ENCODE data around the gene HSPH1.

The HSPH1 gene

DNA sequence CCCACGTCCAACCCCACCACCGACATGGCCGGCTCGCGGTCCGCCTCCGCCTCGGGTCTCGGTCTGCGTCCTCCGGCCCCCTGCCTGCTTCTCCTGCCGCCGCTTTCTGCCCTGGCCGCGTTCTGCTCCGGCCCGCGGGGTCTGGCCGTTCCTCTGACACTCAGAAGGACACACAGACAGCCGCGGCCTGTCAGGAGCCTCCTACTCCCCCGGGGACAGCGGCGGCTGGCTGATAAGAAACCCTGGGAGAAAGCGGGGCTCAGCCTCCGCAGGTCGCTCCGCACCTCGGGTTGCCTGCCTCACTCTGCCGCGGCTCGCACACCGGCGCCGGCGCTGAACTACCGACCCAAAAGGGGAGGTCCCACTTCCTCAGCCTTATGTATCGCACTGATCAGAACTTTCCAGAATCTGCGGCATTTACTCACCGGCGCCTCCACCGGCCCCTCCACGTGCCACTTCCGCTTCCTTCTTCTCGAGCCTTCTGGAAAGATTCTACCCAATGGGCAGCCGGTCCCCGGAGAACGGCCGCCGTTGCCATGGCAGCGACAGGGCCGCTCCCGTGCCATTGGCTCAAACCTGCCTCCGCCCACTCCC lies at the start of gene HSPH1:
Gene HSPH1 (minus strand): TSS at position 348 of the 594 bp plus-strand sequence. CDS start 322 bp downstream, at position 26.
- H3K4me3 ChIP-seq (ENCODE audit: low read length) = peak within 1 kb of the TSS; percentile 93
- H3K36me3 ChIP-seq (ENCODE audit: control insufficient read depth, insufficient read depth, low read length) = no peaks in the 10 kb centered on the region
- peak; percentile 79 for DNase-seq (ENCODE audit: low read depth, low spot score)
- H3K9me3 ChIP-seq (ENCODE audit: control insufficient read depth, insufficient read depth, low read length) = no peaks in the 10 kb centered on the region
- H3K4me1 ChIP-seq (ENCODE audit: control insufficient read depth, insufficient read depth, low read length) = no peaks in the 10 kb centered on the region; the same call in 1 of the 2 replicates
- WGBS (ENCODE audit: insufficient coverage, insufficient read length) = no CpG with 5 or more reads among the region's 54 CpGs
- H3K27ac ChIP-seq (ENCODE audit: low read length) = no peak within 1 kb of the TSS
- H3K27me3 ChIP-seq (ENCODE audit: control insufficient read depth, insufficient read depth, low read length) = no peaks in the 10 kb centered on the region

DNA sequence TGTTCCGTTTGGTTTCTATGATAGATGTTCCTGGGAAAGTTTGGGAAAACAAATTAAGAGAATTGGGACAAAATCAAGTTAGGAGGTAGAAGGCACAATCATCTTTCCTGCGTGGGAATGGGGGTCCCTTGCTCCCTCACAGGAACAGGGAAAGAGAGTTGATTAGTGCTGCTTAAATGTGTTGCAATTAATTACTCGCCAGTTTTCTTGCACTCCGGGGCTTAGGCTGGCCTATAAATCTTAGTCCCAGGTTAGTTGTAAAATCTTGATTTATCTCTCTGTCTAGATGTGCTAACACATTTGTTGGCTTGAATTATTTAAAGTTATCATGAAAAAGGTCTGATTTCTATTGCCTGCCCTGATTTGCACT lies 48.1 kb upstream of the HSPH1 start:
- Histone ChIP-seq H3K4me1 (ENCODE audit: control insufficient read depth, insufficient read depth, low read length) (no peaks in the 10 kb centered on the region; the same call in 1 of the 2 replicates), H3K27me3 (ENCODE audit: control insufficient read depth, insufficient read depth, low read length) (no peaks in the 10 kb centered on the region), H3K27ac (ENCODE audit: low read length) (no peak overlapping the region), H3K36me3 (ENCODE audit: control insufficient read depth, insufficient read depth, low read length) (no peaks in the 10 kb centered on the region), H3K4me3 (ENCODE audit: low read length) (no peak overlapping the region), H3K9me3 (ENCODE audit: control insufficient read depth, insufficient read depth, low read length) (no peaks in the 10 kb centered on the region)
- no CpG with 5 or more reads among the region's 4 CpGs for WGBS (ENCODE audit: insufficient coverage, insufficient read length)
- DNase-seq (ENCODE audit: low read depth, low spot score) = no peak

DNA sequence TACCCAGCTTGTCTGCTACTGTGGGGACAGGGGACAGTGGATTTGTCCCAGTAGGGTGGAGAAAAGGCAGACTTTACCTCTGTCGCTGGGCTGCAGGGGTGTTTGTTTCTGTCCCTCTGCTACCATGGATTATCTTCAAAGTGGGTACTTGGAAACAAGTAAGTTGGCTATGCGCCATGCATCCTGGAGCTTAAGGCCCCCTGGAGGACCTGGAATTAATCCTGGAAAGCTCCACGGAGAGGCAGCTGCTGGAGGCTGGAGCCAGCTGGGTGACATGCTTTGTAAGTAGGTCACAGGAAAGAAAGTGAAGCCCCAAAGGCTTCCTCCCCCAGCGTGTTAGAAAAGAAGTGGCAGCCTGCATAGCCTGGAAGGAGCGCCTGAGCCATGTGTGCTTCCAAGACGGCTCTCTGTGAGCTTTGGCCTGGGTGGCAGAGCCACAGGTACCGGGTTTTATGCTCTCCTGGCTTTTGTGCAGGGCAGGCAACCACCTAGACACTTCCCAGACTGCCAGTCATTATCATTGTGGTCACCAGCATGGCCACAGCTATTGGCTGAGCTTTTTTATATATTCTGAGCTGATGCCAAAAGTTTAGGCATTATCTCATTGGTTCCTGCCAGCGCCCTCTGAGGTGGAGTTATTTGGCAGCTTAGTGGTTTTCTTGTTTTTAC lies 47.6 kb upstream of the HSPH1 start:
- Histone ChIP-seq H3K4me3 (ENCODE audit: low read length) (no peak overlapping the region), H3K36me3 (ENCODE audit: control insufficient read depth, insufficient read depth, low read length) (no peaks in the 10 kb centered on the region), H3K9me3 (ENCODE audit: control insufficient read depth, insufficient read depth, low read length) (no peaks in the 10 kb centered on the region), H3K27me3 (ENCODE audit: control insufficient read depth, insufficient read depth, low read length) (no peaks in the 10 kb centered on the region), H3K27ac (ENCODE audit: low read length) (no peak overlapping the region), H3K4me1 (ENCODE audit: control insufficient read depth, insufficient read depth, low read length) (no peaks in the 10 kb centered on the region; the same call in 1 of the 2 replicates)
- no CpG with 5 or more reads among the region's 8 CpGs for WGBS (ENCODE audit: insufficient coverage, insufficient read length)
- DNase-seq (ENCODE audit: low read depth, low spot score) = no peak

DNA sequence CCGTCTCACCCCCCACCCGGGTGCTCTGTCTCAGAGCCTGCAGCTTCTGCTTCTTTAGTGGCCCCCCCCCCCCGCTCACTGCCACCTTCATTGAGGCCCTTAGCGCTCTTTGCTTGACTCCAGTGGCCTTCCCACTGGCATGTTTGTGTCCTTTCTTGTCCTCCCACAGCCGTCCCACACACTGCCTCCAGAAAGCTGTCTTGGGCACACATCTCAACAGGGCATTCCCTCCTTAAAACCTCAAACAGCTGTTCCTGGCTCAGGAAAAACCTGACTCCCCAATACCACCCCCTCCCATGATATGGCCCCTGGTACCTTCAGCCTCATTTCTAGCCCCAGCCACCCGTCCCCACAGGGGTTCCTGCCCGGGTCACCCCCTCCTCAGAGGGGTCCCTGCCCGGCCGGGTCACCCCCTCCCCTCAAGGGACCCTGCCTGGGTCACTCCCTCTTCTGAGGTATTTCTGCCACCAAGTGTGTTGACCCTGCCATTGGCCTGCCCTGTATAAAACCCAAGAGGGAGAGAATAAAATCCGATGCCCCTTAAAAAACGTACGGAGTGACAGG lies 46.9 kb upstream of the HSPH1 start:
- Histone ChIP-seq H3K36me3 (ENCODE audit: control insufficient read depth, insufficient read depth, low read length) (no peaks in the 10 kb centered on the region), H3K4me3 (ENCODE audit: low read length) (no peak overlapping the region), H3K27ac (ENCODE audit: low read length) (no peak overlapping the region), H3K4me1 (ENCODE audit: control insufficient read depth, insufficient read depth, low read length) (no peaks in the 10 kb centered on the region), H3K9me3 (ENCODE audit: control insufficient read depth, insufficient read depth, low read length) (no peaks in the 10 kb centered on the region), H3K27me3 (ENCODE audit: control insufficient read depth, insufficient read depth, low read length) (no peaks in the 10 kb centered on the region)
- no CpG with 5 or more reads among the region's 12 CpGs for WGBS (ENCODE audit: insufficient coverage, insufficient read length)
- no peak for DNase-seq (ENCODE audit: low read depth, low spot score)

DNA sequence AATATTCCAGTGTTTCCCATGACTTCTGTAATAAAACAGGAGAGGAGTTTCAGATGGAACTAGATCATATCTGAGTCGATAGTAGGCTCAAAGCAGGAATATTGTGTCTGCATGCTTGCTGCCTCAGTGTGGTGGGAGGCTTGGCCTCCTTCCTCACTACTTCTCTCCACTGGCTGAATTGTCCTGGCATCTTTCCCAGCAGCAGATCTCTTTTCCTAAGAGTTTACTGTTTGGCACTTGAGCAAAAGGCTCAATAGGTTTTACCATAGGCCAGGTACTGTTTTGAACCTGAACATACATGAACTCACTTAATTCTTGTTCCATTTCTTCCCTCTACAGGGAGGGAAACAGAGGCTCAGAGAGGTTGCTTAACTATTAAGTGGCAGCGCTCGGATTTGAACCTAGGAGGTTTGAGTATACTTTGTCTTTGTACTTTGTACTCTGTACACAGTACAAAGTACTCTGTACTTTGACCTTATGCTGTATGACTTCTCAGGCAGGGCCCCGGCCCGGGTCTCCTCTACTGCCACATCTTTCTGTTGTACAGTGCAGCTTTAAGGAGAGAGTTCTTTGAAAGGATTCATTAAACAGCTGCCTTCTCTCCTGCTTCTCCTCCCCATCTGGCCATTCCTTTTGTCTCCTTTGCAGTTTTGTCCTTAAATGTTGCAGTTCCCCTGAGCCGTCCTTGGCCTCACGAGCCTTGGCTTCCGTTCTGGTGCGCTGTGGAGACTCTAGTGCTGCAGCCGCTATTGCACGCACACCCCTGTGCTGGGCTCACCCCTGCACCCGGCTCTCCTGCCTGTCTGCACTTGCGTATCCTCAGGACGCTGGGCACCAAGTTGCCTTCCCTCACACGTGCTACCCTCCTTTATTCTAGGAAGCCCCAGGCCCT lies 46.2 kb upstream of the HSPH1 start:
- Histone ChIP-seq H3K27me3 (ENCODE audit: control insufficient read depth, insufficient read depth, low read length) (no peaks in the 10 kb centered on the region), H3K4me1 (ENCODE audit: control insufficient read depth, insufficient read depth, low read length) (no peaks in the 10 kb centered on the region), H3K9me3 (ENCODE audit: control insufficient read depth, insufficient read depth, low read length) (no peaks in the 10 kb centered on the region), H3K4me3 (ENCODE audit: low read length) (no peak overlapping the region), H3K27ac (ENCODE audit: low read length) (no peak overlapping the region), H3K36me3 (ENCODE audit: control insufficient read depth, insufficient read depth, low read length) (no peaks in the 10 kb centered on the region)
- WGBS (ENCODE audit: insufficient coverage, insufficient read length) = no CpG with 5 or more reads among the region's 15 CpGs
- DNase-seq (ENCODE audit: low read depth, low spot score) = no peak

DNA sequence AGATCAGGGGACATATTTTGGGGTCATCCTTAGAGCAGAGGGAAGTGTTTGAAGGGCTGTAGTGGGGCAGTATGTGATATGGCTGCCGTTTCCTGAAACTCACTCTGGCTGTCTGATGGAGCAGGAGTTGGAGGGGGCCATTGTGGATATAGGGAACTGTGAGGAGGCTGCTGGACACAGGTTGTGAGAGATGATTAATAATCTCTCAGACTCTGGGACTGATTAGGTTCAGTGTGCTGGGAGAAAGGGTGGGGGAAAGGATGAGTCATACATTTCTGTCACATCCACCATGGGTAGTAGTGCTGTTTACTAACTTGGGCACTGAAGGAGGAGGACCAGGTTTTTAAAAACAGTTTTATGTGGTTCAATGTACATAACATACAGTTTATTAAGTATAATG lies 42.9 kb upstream of the HSPH1 start:
- DNase-seq (ENCODE audit: low read depth, low spot score) = no peak
- WGBS (ENCODE audit: insufficient coverage, insufficient read length) = no CpG with 5 or more reads among the region's 1 CpG
- no peaks in the 10 kb centered on the region for H3K4me1 ChIP-seq (ENCODE audit: control insufficient read depth, insufficient read depth, low read length)
- no peaks in the 10 kb centered on the region for H3K9me3 ChIP-seq (ENCODE audit: control insufficient read depth, insufficient read depth, low read length)
- H3K36me3 ChIP-seq (ENCODE audit: control insufficient read depth, insufficient read depth, low read length) = no peaks in the 10 kb centered on the region
- H3K4me3 ChIP-seq (ENCODE audit: low read length) = no peak overlapping the region
- no peaks in the 10 kb centered on the region for H3K27me3 ChIP-seq (ENCODE audit: control insufficient read depth, insufficient read depth, low read length)
- no peak overlapping the region for H3K27ac ChIP-seq (ENCODE audit: low read length)

DNA sequence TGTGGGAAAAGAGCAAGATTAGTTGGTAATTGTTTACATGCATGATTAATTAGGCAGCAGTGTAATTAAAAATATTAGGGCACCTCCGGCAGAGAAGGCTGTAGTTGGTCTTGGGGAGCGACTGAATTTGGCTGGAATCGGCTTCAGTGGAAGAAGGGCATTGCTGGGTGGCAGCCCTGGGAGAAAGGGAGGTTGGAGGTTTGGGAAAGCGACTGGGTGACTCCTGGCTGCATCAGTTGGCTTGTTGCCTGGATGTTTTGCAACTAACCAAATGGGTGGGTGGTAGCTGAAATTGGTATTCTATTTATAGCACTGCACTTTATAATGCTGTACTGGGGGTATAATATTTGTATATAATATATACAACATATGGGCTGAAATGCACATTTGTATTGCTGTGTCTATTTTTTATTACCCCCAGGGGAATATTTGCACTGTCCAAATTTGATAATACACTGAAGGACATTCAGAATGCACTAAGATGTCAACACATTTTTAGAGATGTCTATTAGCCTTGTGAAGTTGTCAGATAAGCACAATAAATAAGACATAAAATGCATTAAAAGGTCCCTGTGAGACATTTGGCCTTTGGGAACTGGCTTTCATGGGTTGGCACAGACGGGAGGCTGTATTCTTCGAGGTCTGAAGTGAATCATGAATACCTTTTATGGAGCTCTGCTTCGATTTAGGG lies 39.8 kb upstream of the HSPH1 start:
- Histone ChIP-seq H3K27ac (ENCODE audit: low read length) (no peak overlapping the region), H3K4me3 (ENCODE audit: low read length) (no peak overlapping the region)
- WGBS (ENCODE audit: insufficient coverage, insufficient read length) = no CpG with 5 or more reads among the region's 7 CpGs

DNA sequence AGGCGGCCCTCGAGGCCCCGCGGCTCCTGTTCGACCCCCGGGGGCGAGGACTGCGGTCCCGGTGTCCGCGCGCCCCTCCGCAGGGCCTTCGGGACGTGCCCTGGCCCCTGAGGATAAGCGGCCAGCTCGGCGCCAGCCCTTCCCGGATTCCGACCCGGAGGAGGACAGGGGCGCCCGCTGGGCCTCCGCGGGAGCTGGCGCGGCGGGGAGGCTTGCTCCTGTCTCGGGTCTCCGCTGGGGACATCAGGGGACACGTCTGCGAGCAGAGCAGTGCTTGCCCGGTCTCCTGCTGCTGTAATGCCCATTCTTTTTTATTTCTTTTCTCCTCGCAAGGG lies 38.9 kb upstream of the HSPH1 start:
- H3K4me1 ChIP-seq (ENCODE audit: control insufficient read depth, insufficient read depth, low read length) = no peaks in the 10 kb centered on the region
- H3K27me3 ChIP-seq (ENCODE audit: control insufficient read depth, insufficient read depth, low read length) = no peaks in the 10 kb centered on the region
- no CpG with 5 or more reads among the region's 34 CpGs for WGBS (ENCODE audit: insufficient coverage, insufficient read length)
- DNase-seq (ENCODE audit: low read depth, low spot score) = no peak
- H3K27ac ChIP-seq (ENCODE audit: low read length) = no peak overlapping the region
- no peaks in the 10 kb centered on the region for H3K9me3 ChIP-seq (ENCODE audit: control insufficient read depth, insufficient read depth, low read length)
- no peaks in the 10 kb centered on the region for H3K36me3 ChIP-seq (ENCODE audit: control insufficient read depth, insufficient read depth, low read length)
- H3K4me3 ChIP-seq (ENCODE audit: low read length) = peak overlapping the region; percentile 96

More for the DNA sequence above, 39.8 kb upstream of the HSPH1 start:
- H3K36me3 ChIP-seq (ENCODE audit: control insufficient read depth, insufficient read depth, low read length) = no peaks in the 10 kb centered on the region
- H3K27me3 ChIP-seq (ENCODE audit: control insufficient read depth, insufficient read depth, low read length) = no peaks in the 10 kb centered on the region
- H3K4me1 ChIP-seq (ENCODE audit: control insufficient read depth, insufficient read depth, low read length) = no peaks in the 10 kb centered on the region
- no peak for DNase-seq (ENCODE audit: low read depth, low spot score)
- H3K9me3 ChIP-seq (ENCODE audit: control insufficient read depth, insufficient read depth, low read length) = no peaks in the 10 kb centered on the region

DNA sequence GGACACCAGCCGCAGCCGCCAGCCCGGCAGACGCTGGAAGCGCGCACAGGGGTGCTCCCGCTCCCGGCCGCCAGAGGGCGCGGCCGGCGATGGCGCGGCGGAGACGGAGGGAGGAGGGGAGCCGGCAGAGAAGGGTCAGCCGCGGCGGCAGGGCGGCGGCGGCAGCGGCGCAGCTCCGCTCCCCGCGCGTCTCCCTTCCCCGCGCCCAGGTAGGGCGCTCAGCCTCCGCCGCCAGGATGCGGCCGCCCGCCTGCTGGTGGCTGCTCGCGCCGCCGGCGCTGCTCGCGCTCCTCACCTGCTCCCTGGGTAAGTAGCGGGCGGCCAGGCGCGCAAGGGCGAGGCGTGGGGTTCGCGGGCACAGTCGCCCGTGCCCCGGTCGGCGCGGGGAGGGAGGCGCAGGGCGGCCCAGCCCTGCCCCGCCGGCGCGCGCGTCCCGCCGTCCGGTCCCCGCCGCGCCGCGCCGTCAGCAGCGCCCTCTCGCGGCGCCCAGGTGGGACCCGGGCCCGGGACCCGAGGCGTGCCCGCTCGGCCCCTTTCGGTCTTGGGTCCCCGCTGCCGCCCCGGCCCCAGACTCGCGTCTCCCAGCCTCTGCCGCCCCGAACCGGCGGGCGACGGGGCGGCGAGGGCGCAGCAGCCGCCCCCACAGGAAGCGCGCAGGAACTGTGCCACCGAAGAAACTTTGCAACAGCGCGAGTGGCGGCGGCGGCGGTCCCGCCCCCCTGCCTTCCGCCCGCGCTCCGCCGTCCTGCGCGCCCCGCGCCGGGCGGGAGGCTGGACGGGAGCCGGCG lies 38.3 kb upstream of the HSPH1 start, which contains the start of gene B3GLCT:
Gene B3GLCT (plus strand): TSS at position 127 of the 788 bp plus-strand sequence. CDS start 110 bp downstream, at position 237.
- H3K4me3 ChIP-seq (ENCODE audit: low read length) = peak within 1 kb of the TSS; percentile 96
- peak; percentile 55 for DNase-seq (ENCODE audit: low read depth, low spot score)
- H3K4me1 ChIP-seq (ENCODE audit: control insufficient read depth, insufficient read depth, low read length) = no peaks in the 10 kb centered on the region
- H3K27ac ChIP-seq (ENCODE audit: low read length) = no peak within 1 kb of the TSS
- no peaks in the 10 kb centered on the region for H3K9me3 ChIP-seq (ENCODE audit: control insufficient read depth, insufficient read depth, low read length)
- no peaks in the 10 kb centered on the region for H3K36me3 ChIP-seq (ENCODE audit: control insufficient read depth, insufficient read depth, low read length)
- WGBS (ENCODE audit: insufficient coverage, insufficient read length) = no CpG with 5 or more reads among the region's 126 CpGs
- H3K27me3 ChIP-seq (ENCODE audit: control insufficient read depth, insufficient read depth, low read length) = no peaks in the 10 kb centered on the region

Measured in iPS DF 6.9 (cell line).